GM13976 (cell line): ENCODE measurements around the gene RABL6.
"Not testable (repeated sequence)": the region's sequence is repeated elsewhere in the genome, so short reads cannot be mapped to it uniquely, and the experiment has no call there.

Experiments
- DNase-seq: peaks from one replicate; pipeline ENCODE4 v3.0.0; 2012; ENCODE audit warnings: low spot score
- in situ Hi-C: fragments of 300-500 bp; cut with MboI; formaldehyde crosslinking; loops from one replicate; pipeline ENCODE4 v1.12.0; 2022; ENCODE audit warnings: low sequenced_read_pairs, mixed read lengths, inconsistent platforms; ENCODE audit not compliant: unreplicated experiment
- TF ChIP-seq, protein P1 (sequence below): IDR thresholded peaks from 2 replicates; pipeline ENCODE4 v1.5.1; 2012; ENCODE audit warnings: borderline replicate concordance, mild to moderate bottlenecking; ENCODE audit not compliant: insufficient read depth; ENCODE audit errors: extremely low read depth, missing control alignments, control extremely low read depth

Gene RABL6

DNA sequence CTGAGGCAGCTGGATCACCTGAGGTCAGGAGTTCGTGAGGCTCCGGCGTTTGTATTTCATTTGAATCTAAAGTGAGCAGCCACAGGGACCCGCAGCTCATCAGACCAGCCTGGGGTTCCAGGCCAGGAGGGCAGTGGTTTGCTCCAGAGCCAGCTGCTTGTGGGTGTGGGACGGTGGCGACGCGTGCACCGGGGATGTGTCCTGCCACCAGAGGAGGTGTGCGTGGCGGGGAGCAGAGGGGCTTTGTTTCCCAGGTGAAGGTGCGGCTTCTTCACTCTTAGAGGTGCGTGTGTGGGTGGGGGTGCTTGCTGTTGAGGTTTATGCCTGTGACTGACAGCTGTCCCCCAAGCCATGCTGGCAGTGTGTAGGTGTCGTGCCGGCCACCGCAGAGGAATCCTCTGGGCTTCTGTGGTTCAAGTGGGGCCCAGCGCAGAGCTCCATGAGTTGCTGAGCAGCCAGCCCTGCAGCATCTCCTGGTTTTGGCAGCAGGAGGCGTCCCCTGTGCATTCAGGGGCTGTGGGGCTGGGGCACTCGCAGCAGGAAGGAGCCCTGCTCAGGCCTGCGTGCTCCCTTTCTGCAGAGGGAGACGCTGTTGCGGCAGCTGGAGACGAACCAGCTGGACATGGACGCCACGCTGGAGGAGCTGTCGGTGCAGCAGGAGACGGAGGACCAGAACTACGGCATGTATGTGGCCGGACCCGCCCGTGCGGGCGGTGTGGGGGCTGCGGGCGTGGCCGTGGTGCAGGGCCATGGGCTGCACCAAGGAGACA, 27.6 kb downstream of the RABL6 start:
- in situ Hi-C loops = no loop called here
- no peak for DNase-seq
- TF ChIP-seq, protein P1, sequence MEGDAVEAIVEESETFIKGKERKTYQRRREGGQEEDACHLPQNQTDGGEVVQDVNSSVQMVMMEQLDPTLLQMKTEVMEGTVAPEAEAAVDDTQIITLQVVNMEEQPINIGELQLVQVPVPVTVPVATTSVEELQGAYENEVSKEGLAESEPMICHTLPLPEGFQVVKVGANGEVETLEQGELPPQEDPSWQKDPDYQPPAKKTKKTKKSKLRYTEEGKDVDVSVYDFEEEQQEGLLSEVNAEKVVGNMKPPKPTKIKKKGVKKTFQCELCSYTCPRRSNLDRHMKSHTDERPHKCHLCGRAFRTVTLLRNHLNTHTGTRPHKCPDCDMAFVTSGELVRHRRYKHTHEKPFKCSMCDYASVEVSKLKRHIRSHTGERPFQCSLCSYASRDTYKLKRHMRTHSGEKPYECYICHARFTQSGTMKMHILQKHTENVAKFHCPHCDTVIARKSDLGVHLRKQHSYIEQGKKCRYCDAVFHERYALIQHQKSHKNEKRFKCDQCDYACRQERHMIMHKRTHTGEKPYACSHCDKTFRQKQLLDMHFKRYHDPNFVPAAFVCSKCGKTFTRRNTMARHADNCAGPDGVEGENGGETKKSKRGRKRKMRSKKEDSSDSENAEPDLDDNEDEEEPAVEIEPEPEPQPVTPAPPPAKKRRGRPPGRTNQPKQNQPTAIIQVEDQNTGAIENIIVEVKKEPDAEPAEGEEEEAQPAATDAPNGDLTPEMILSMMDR = no peak

DNA sequence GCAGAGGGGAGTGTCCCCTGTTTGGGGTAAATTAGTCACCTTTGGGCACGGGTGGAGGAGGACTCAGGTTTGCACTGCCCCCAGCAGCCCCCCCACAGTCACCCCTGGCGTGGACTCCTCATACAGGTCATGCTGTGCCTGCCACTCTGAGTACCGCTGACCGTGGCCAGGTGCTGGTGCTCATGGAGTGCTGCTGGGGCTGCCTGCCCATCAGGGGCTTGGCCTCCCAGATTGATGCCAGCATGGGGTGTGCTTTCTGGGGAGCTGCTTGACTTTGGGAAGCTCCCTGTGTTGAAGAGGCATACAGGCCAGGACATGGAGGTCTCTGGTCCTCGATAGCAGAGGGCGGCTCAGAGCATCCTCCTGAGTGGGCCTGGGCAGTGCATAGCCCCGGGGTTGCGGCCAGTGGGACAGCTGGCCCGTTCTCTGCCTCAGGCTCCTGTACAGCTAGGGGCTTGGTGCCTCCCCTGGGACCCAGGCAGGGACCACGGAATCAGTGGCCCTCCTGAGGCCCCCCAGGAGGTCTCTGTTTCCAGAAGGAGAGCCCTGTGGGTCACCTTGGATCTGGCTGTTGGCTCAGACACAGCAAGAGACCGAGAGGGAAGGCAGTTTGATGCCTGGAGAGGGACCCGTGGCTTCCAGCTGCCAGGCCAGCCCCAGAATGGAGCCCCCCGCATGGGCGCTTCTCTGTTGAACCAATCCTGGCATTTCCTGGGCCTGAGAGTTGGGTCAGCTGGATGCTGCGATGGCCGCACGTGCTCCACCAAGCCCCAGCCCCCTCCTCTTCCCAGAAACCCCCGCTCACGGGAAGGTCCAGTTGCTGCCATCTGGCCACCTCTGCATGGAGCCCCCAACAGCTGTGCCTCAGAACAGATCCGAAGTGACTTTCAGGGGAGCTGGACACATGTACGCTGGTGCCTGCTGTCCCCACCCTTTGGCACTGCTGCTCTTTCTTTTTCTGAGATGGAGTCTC, 28.5 kb downstream of the RABL6 start:
- TF ChIP-seq, protein P1 = no peak
- in situ Hi-C loops = no loop called here
- DNase-seq = no peak

DNA sequence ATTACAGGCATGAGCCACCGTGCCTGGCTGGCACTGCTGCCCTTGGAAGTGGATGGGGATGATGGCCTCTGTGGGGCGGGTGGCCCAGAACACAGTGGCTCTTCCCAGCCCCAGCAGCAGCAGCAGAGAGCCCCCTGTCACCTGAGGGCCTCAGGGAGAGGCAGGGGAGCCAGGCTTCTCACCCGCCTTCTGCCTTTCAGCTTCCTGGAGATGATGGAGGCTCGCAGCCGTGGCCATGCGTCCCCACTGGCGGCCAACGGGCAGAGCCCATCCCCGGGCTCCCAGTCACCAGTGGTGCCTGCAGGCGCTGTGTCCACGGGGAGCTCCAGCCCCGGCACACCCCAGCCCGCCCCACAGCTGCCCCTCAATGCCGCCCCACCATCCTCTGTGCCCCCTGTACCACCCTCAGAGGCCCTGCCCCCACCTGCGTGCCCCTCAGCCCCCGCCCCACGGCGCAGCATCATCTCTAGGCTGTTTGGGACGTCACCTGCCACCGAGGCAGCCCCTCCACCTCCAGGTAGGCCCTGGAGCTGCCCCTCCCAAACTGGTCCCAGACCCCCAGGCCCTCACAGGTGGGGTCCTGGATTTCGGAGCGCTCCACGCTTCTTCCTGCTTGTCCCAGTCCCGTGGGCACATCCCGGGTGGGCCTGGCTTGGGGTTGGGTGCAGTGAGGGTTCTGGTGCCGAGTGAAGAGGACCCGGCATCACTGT, 29.6 kb downstream of the RABL6 start:
- in situ Hi-C loops = no loop called here
- TF ChIP-seq, protein P1 = no peak
- no peak for DNase-seq

DNA sequence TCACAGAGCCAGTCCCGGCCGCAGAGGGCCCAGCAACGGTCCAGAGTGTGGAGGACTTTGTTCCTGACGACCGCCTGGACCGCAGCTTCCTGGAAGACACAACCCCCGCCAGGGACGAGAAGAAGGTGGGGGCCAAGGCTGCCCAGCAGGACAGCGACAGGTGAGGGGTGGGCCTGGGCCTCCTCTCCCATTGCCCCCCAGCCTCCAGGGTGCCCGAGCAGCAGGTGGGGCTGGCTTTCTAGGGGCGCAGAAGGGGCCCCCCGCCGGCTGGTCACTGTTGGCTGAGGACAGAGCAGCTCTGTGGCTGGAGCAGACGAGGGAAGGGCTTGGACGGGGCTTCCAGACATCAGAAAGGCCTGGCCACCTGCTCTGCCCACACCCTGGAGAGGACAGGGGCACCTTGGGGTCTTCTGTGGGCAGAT, 30.1 kb downstream of the RABL6 start:
- in situ Hi-C loops, DNase-seq: not testable (repeated sequence)

DNA sequence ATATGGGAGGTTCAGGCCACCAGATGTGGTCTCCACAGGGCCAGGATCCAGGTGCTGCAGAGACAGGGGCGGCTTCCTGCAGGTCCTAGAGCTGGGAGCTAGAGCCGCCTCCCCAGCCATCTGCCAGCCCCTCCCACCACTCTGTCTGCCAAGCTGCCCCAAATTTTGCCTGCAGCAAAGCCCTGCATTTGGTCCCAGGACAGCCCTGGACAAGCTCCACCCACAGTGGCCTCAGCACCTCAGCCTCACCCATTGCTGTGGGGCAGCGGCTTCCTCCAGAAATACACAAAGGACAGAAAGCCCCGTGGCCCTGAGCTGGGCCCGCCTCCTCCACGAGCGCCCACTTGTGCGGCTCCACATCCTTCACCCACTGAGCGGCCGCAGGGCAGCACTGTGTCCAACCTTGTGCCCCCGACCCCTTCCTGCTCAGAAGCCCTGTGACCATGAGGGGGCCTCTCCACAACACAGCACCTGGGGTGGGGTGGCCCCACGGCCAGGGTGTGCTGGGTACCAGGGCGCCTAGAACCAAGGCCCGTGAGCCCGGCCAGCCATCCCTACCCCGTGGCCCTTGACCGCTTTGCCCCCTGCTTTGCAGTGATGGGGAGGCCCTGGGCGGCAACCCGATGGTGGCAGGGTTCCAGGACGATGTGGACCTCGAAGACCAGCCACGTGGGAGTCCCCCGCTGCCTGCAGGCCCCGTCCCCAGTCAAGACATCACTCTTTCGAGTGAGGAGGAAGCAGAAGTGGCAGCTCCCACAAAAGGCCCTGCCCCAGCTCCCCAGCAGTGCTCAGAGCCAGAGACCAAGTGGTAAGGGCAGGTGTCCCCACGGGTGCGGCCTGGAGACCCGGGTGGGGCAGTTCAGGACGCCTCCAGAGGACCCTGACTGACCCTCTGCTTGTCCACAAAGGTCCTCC, 30.8 kb downstream of the RABL6 start:
- in situ Hi-C loops = no loop called here
- TF ChIP-seq, protein P1 = no peak
- no peak for DNase-seq

DNA sequence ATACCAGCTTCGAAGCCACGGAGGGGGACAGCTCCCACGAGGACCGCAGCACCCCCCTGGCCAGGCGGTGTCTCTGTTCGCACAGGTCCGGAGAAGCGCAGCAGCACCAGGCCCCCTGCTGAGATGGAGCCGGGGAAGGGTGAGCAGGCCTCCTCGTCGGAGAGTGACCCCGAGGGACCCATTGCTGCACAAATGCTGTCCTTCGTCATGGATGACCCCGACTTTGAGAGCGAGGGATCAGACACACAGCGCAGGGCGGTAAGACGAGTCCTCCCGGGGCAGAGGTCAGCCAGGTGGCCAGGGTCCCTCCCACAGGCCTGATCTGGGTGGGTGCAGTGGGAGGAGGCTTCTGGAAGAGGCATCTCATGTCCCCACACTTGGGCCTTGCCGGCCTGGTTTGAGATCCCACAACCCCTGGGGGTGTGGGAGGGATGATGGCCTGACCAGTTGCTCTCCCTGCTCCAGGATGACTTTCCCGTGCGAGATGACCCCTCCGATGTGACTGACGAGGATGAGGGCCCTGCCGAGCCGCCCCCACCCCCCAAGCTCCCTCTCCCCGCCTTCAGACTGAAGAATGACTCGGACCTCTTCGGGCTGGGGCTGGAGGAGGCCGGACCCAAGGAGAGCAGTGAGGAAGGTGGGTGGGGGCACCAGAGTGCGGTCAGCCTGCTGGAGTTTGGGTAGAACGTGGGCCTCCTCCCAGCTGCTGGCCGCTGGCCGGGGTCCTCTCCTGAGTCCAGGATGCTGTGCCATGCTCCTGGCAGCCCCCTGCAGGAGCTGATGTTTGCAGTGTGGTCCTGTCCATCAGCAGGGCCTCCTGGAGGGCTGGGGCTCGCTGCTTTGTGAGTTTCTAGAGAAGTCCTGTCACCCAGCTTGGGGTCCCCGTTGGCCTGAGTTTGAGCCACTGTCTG, 31.7 kb downstream of the RABL6 start:
- TF ChIP-seq, protein P1 = no peak
- in situ Hi-C loops = no loop called here
- DNase-seq = no peak
